ENCODE data around the gene SLC7A11.

The SLC7A11 gene

GRCh38 chr4:138163171-138163570 lies 79.0 kb downstream of the SLC7A11 start:
- DNase-seq (ENCODE audit: low read depth in 3 of 3) = no peak

- DNase-seq (ENCODE audit: low read depth in 3 of 3) = no peak
Measured at GRCh38 chr4:138162259-138162658, 79.9 kb downstream of the SLC7A11 start.

GRCh38 chr4:138161351-138161750 lies 80.8 kb downstream of the SLC7A11 start:
- no peak for DNase-seq (ENCODE audit: low read depth in 3 of 3)

GRCh38 chr4:138158746-138159297 lies 83.3 kb downstream of the SLC7A11 start:
- no peak for DNase-seq (ENCODE audit: low read depth in 3 of 3)

GRCh38 chr4:138140879-138141278 lies 101.3 kb downstream of the SLC7A11 start:
- no peak for DNase-seq (ENCODE audit: low read depth in 3 of 3)

GRCh38 chr4:138138774-138139173 lies 103.4 kb downstream of the SLC7A11 start:
- no peak for DNase-seq (ENCODE audit: low read depth in 3 of 3)

GRCh38 chr4:138135610-138136009 lies 106.5 kb downstream of the SLC7A11 start:
- DNase-seq (ENCODE audit: low read depth in 3 of 3) = no peak

GRCh38 chr4:138118270-138118669 lies 123.9 kb downstream of the SLC7A11 start:
- DNase-seq (ENCODE audit: low read depth in 3 of 3) = no peak

- DNase-seq (ENCODE audit: low read depth in 3 of 3) = no peak
Measured at GRCh38 chr4:138115053-138115452, 127.1 kb downstream of the SLC7A11 start.

GRCh38 chr4:138114434-138114833 lies 127.7 kb downstream of the SLC7A11 start:
- no peak for DNase-seq (ENCODE audit: low read depth in 3 of 3)
